ENCODE results near the gene TTC39A.

TTC39A gene

GRCh38 chr1:51313961-51314777, 16.2 kb downstream of the TTC39A start:
- no peak overlapping the region for H3K4me3 Mint-ChIP-seq
- H3K9me3 Mint-ChIP-seq: no peaks in the 10 kb centered on the region
- H3K4me1 Mint-ChIP-seq (ENCODE audit: low read depth): peaks cover 15% of the 10 kb centered on the region
- no peaks in the 10 kb centered on the region for H3K36me3 Mint-ChIP-seq (ENCODE audit: low read depth)
- no peak overlapping the region for H3K27ac Mint-ChIP-seq
- H3K27me3 Mint-ChIP-seq (ENCODE audit: low read depth): no peaks in the 10 kb centered on the region

GRCh38 chr1:51313268-51313852, 17.0 kb downstream of the TTC39A start:
- no peaks in the 10 kb centered on the region for H3K27me3 Mint-ChIP-seq (ENCODE audit: low read depth)
- no peaks in the 10 kb centered on the region for H3K9me3 Mint-ChIP-seq

GRCh38 chr1:51312718-51313117, 17.6 kb downstream of the TTC39A start:
- Mint-ChIP-seq H3K4me1 (ENCODE audit: low read depth) (peaks cover 15% of the 10 kb centered on the region), H3K9me3 (no peaks in the 10 kb centered on the region), H3K4me3 (no peak overlapping the region), H3K36me3 (ENCODE audit: low read depth) (no peaks in the 10 kb centered on the region), H3K27me3 (ENCODE audit: low read depth) (no peaks in the 10 kb centered on the region), H3K27ac (no peak overlapping the region)

More at GRCh38 chr1:51313268-51313852, 17.0 kb downstream of the TTC39A start:
- Mint-ChIP-seq H3K36me3 (ENCODE audit: low read depth) (no peaks in the 10 kb centered on the region), H3K4me3 (no peak overlapping the region), H3K4me1 (ENCODE audit: low read depth) (peaks cover 15% of the 10 kb centered on the region), H3K27ac (no peak overlapping the region)

- Mint-ChIP-seq H3K36me3 (ENCODE audit: low read depth) (no peaks in the 10 kb centered on the region), H3K4me1 (ENCODE audit: low read depth) (peaks cover 15% of the 10 kb centered on the region), H3K27ac (no peak overlapping the region), H3K27me3 (ENCODE audit: low read depth) (no peaks in the 10 kb centered on the region), H3K9me3 (no peaks in the 10 kb centered on the region), H3K4me3 (no peak overlapping the region)
These were observed 18.5 kb downstream of the TTC39A start for GRCh38 chr1:51311826-51312225.

GRCh38 chr1:51310871-51311613, 19.3 kb downstream of the TTC39A start:
- Mint-ChIP-seq H3K4me3 (no peak overlapping the region), H3K9me3 (no peaks in the 10 kb centered on the region), H3K36me3 (ENCODE audit: low read depth) (no peaks in the 10 kb centered on the region), H3K27me3 (ENCODE audit: low read depth) (no peaks in the 10 kb centered on the region), H3K27ac (no peak overlapping the region), H3K4me1 (ENCODE audit: low read depth) (peaks cover 12% of the 10 kb centered on the region)

GRCh38 chr1:51309291-51309690, 21.1 kb downstream of the TTC39A start:
- Mint-ChIP-seq H3K4me1 (ENCODE audit: low read depth) (peaks cover 11% of the 10 kb centered on the region), H3K36me3 (ENCODE audit: low read depth) (no peaks in the 10 kb centered on the region), H3K27me3 (ENCODE audit: low read depth) (no peaks in the 10 kb centered on the region), H3K4me3 (no peak overlapping the region), H3K27ac (no peak overlapping the region), H3K9me3 (no peaks in the 10 kb centered on the region)

- no peaks in the 10 kb centered on the region for H3K9me3 Mint-ChIP-seq
- H3K27me3 Mint-ChIP-seq (ENCODE audit: low read depth): no peaks in the 10 kb centered on the region
- no peaks in the 10 kb centered on the region for H3K36me3 Mint-ChIP-seq (ENCODE audit: low read depth)
- peaks cover 6% of the 10 kb centered on the region for H3K4me1 Mint-ChIP-seq (ENCODE audit: low read depth)
- no peak overlapping the region for H3K4me3 Mint-ChIP-seq
- no peak overlapping the region for H3K27ac Mint-ChIP-seq
These were observed 21.7 kb downstream of the TTC39A start for GRCh38 chr1:51308636-51309035.

- Mint-ChIP-seq H3K27me3 (ENCODE audit: low read depth) (no peaks in the 10 kb centered on the region), H3K9me3 (no peaks in the 10 kb centered on the region), H3K36me3 (ENCODE audit: low read depth) (no peaks in the 10 kb centered on the region), H3K4me1 (ENCODE audit: low read depth) (peaks cover 7% of the 10 kb centered on the region), H3K4me3 (no peak overlapping the region), H3K27ac (no peak overlapping the region)
These were observed 23.4 kb downstream of the TTC39A start for GRCh38 chr1:51306950-51307349.

GRCh38 chr1:51305371-51305823, 25.0 kb downstream of the TTC39A start:
- Mint-ChIP-seq H3K36me3 (ENCODE audit: low read depth) (no peaks in the 10 kb centered on the region), H3K9me3 (no peaks in the 10 kb centered on the region), H3K4me3 (no peak overlapping the region), H3K4me1 (ENCODE audit: low read depth) (peaks cover 6% of the 10 kb centered on the region), H3K27me3 (ENCODE audit: low read depth) (no peaks in the 10 kb centered on the region), H3K27ac (no peak overlapping the region)

- Mint-ChIP-seq H3K36me3 (ENCODE audit: low read depth) (no peaks in the 10 kb centered on the region), H3K9me3 (no peaks in the 10 kb centered on the region), H3K27ac (no peak overlapping the region), H3K4me1 (ENCODE audit: low read depth) (peaks cover 6% of the 10 kb centered on the region), H3K4me3 (no peak overlapping the region), H3K27me3 (ENCODE audit: low read depth) (no peaks in the 10 kb centered on the region)
These were observed 26.0 kb downstream of the TTC39A start for GRCh38 chr1:51304360-51304759.

- H3K27me3 Mint-ChIP-seq (ENCODE audit: low read depth): no peaks in the 10 kb centered on the region
- peaks cover 6% of the 10 kb centered on the region for H3K4me1 Mint-ChIP-seq (ENCODE audit: low read depth)
- no peak overlapping the region for H3K4me3 Mint-ChIP-seq
- no peak overlapping the region for H3K27ac Mint-ChIP-seq
- no peaks in the 10 kb centered on the region for H3K9me3 Mint-ChIP-seq
- H3K36me3 Mint-ChIP-seq (ENCODE audit: low read depth): no peaks in the 10 kb centered on the region
These were observed 26.6 kb downstream of the TTC39A start for GRCh38 chr1:51303751-51304251.

GRCh38 chr1:51303315-51303714, 27.0 kb downstream of the TTC39A start:
- Mint-ChIP-seq H3K9me3 (no peaks in the 10 kb centered on the region), H3K27ac (no peak overlapping the region), H3K4me3 (no peak overlapping the region)

GRCh38 chr1:51302746-51303145, 27.6 kb downstream of the TTC39A start:
- no peaks in the 10 kb centered on the region for H3K36me3 Mint-ChIP-seq (ENCODE audit: low read depth)
- no peaks in the 10 kb centered on the region for H3K27me3 Mint-ChIP-seq (ENCODE audit: low read depth)
- H3K9me3 Mint-ChIP-seq: no peaks in the 10 kb centered on the region
- H3K4me1 Mint-ChIP-seq (ENCODE audit: low read depth): peaks cover 12% of the 10 kb centered on the region
- H3K27ac Mint-ChIP-seq: no peak overlapping the region
- no peak overlapping the region for H3K4me3 Mint-ChIP-seq

More at GRCh38 chr1:51303315-51303714, 27.0 kb downstream of the TTC39A start:
- peaks cover 8% of the 10 kb centered on the region for H3K4me1 Mint-ChIP-seq (ENCODE audit: low read depth)
- H3K27me3 Mint-ChIP-seq (ENCODE audit: low read depth): no peaks in the 10 kb centered on the region
- H3K36me3 Mint-ChIP-seq (ENCODE audit: low read depth): no peaks in the 10 kb centered on the region

- H3K27ac Mint-ChIP-seq: no peak overlapping the region
These were observed 28.1 kb downstream of the TTC39A start for GRCh38 chr1:51302270-51302669.

GRCh38 chr1:51301844-51302162, 28.6 kb downstream of the TTC39A start:
- Mint-ChIP-seq H3K4me1 (ENCODE audit: low read depth) (peaks cover 16% of the 10 kb centered on the region), H3K9me3 (no peaks in the 10 kb centered on the region), H3K4me3 (no peak overlapping the region), H3K27ac (no peak overlapping the region), H3K36me3 (ENCODE audit: low read depth) (no peaks in the 10 kb centered on the region), H3K27me3 (ENCODE audit: low read depth) (no peaks in the 10 kb centered on the region)

More at GRCh38 chr1:51302270-51302669, 28.1 kb downstream of the TTC39A start:
- H3K27me3 Mint-ChIP-seq (ENCODE audit: low read depth): no peaks in the 10 kb centered on the region
- peaks cover 16% of the 10 kb centered on the region for H3K4me1 Mint-ChIP-seq (ENCODE audit: low read depth)
- H3K9me3 Mint-ChIP-seq: no peaks in the 10 kb centered on the region
- no peaks in the 10 kb centered on the region for H3K36me3 Mint-ChIP-seq (ENCODE audit: low read depth)
- H3K4me3 Mint-ChIP-seq: no peak overlapping the region

Data from T-helper 1 cell treated with Interleukin-12 subunit alpha and Interleukin-12 subunit beta and Interleukin-4 antibody, amounts not matched to agents 30 μg/mL and 1 μg/mL, for 36 hours (primary cell).